Natural killer cell (primary cell): ENCODE data around the gene OR3A3. TPM values are rescaled to one million over a fixed set of nuclear protein-coding genes. Genes with fewer than 3 reads are reported as not detected.
A peak's percentile ranks its signal among the peaks of the same experiment; 100 is the strongest.
"Not testable (repeated sequence)": the region's sequence is repeated elsewhere in the genome, so short reads cannot be mapped to it uniquely, and the experiment has no call there.

Experiments
- ATAC-seq, 3 donors: fragments of 150-1000 bp in 2 of 3; fragments of 200-7000 bp in 1 of 3; cut with Tn5 transposase; 1 replicate in 1 of 3; 2 replicates in 2 of 3; pipeline ENCODE4 v1.10.0; 2021; ENCODE audit warnings: mild to moderate bottlenecking in 2 of 3, moderate library complexity in 2 of 3
- DNase-seq, 2 donors: peaks; one replicate each; pipeline versions ENCODE4 v3.0.0 to v3.0.0-alpha.2; 2013 to 2021; ENCODE audit warnings: mixed read lengths in 1 of 2
- H3K27ac ChIP-seq: one replicate; pipeline ENCODE4 v1.5.1; 2013; ENCODE audit warnings: mild to moderate bottlenecking, low read length
- H3K27me3 ChIP-seq: one replicate; pipeline ENCODE4 v1.6.1; 2013; ENCODE audit warnings: low read length; ENCODE audit not compliant: control insufficient read depth, insufficient read depth
- H3K36me3 ChIP-seq: one replicate; pipeline ENCODE4 v1.6.1; 2013; ENCODE audit warnings: low read length; ENCODE audit not compliant: control insufficient read depth, insufficient read depth
- H3K4me1 ChIP-seq: one replicate; pipeline ENCODE4 v1.6.1; 2013; ENCODE audit warnings: low read length; ENCODE audit not compliant: control insufficient read depth, insufficient read depth
- H3K4me3 ChIP-seq: one replicate; pipeline ENCODE4 v1.5.1; 2013; ENCODE audit warnings: low read length
- H3K9me3 ChIP-seq: one replicate; pipeline ENCODE4 v1.6.1; 2013; ENCODE audit warnings: low read length; ENCODE audit not compliant: control insufficient read depth, insufficient read depth
- H3K27ac Mint-ChIP-seq, 2 donors: one replicate each; pipeline ENCODE4 v1.8.0; 2022; ENCODE audit warnings: mild to moderate bottlenecking in 2 of 2, mixed read lengths in 2 of 2, moderate library complexity in 1 of 2
- H3K27me3 Mint-ChIP-seq, 2 donors: one replicate each; pipeline ENCODE4 v1.8.0; 2022; ENCODE audit warnings: low read depth in 2 of 2, mixed read lengths in 2 of 2
- H3K36me3 Mint-ChIP-seq: one replicate; pipeline ENCODE4 v1.8.0; 2022; ENCODE audit warnings: mixed read lengths
- H3K4me1 Mint-ChIP-seq, 2 donors: one replicate each; pipeline ENCODE4 v1.8.0; 2022; ENCODE audit warnings: mixed read lengths in 2 of 2
- H3K4me3 Mint-ChIP-seq: one replicate; pipeline ENCODE4 v1.8.0; 2022; ENCODE audit warnings: mild to moderate bottlenecking, moderate library complexity, mixed read lengths
- H3K9me3 Mint-ChIP-seq, 2 donors: one replicate each; pipeline ENCODE4 v1.8.0; 2022; ENCODE audit warnings: mixed read lengths in 2 of 2
- WGBS: methylation state at CpG from one replicate; pipeline ENCODE4 v1.1.7; 2013; ENCODE audit warnings: missing lambda C conversion rate; ENCODE audit not compliant: insufficient coverage; 5-methylcytosine and 5-hydroxymethylcytosine counted together
- intact Hi-C: fragments of 100-400 bp; cut with micrococcal nuclease; formaldehyde crosslinking; loops from one replicate; pipeline ENCODE4 v1.14.2; 2022
- total RNA-seq, 4 donors: library from RNA; stranded (reverse); fragments of 120-200 nt in 1 of 4; gene quantifications; one replicate each; pipeline versions ENCODE4 v1.2.3 to v1.2.4, GENCODE V29; 2013 to 2022
- TF ChIP-seq, protein P1 (sequence below): fragments of 200-600 bp; IDR thresholded peaks from one replicate; pipeline ENCODE4 v1.8.0; 2022; ENCODE audit warnings: antibody characterized with exemption

OR3A3 gene
- total RNA-seq, 3 donors from 2014 or later (not counting 1 experiment from before 2014, with no cell fraction given), result not detected

- Histone ChIP-seq H3K9me3 (no peaks in the 10 kb centered on the region), H3K27ac (no peak within 1 kb of the TSS), H3K27me3 (peaks cover 19% of the 10 kb centered on the region), H3K4me1 (no peaks in the 10 kb centered on the region), H3K36me3 (no peaks in the 10 kb centered on the region), H3K4me3 (no peak within 1 kb of the TSS)
- 42% methylated on average over 91 of the region's 92 CpGs for WGBS
- peaks cover 0 to 5% of the 10 kb centered on the region in 2 donors for H3K4me1 Mint-ChIP-seq
- peak within 1 kb of the TSS; percentile 79 for H3K4me3 Mint-ChIP-seq
- H3K9me3 Mint-ChIP-seq, result no peaks in the 10 kb centered on the region
- intact Hi-C loops, result no loop called here
- TF ChIP-seq, protein P1, sequence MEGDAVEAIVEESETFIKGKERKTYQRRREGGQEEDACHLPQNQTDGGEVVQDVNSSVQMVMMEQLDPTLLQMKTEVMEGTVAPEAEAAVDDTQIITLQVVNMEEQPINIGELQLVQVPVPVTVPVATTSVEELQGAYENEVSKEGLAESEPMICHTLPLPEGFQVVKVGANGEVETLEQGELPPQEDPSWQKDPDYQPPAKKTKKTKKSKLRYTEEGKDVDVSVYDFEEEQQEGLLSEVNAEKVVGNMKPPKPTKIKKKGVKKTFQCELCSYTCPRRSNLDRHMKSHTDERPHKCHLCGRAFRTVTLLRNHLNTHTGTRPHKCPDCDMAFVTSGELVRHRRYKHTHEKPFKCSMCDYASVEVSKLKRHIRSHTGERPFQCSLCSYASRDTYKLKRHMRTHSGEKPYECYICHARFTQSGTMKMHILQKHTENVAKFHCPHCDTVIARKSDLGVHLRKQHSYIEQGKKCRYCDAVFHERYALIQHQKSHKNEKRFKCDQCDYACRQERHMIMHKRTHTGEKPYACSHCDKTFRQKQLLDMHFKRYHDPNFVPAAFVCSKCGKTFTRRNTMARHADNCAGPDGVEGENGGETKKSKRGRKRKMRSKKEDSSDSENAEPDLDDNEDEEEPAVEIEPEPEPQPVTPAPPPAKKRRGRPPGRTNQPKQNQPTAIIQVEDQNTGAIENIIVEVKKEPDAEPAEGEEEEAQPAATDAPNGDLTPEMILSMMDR, result no peak
- DNase-seq, result peak in 1 of 2 donors; percentile 70
- H3K27ac Mint-ChIP-seq, result peak within 1 kb of the TSS in 1 of 2 donors; percentile 68
- no peaks in the 10 kb centered on the region for H3K36me3 Mint-ChIP-seq
- H3K27me3 Mint-ChIP-seq, result peaks cover 35 to 46% of the 10 kb centered on the region in 2 donors
- ATAC-seq, result peak in 2 of 3 donors; percentile 89 to 92
These were observed 25.0 kb upstream of the OR3A3 start, which contains the start of gene OR3A2 for GRCh38 chr17:3385869-3386816. TSS of gene OR3A2 (minus strand) at chr17:3386308.

DNA sequence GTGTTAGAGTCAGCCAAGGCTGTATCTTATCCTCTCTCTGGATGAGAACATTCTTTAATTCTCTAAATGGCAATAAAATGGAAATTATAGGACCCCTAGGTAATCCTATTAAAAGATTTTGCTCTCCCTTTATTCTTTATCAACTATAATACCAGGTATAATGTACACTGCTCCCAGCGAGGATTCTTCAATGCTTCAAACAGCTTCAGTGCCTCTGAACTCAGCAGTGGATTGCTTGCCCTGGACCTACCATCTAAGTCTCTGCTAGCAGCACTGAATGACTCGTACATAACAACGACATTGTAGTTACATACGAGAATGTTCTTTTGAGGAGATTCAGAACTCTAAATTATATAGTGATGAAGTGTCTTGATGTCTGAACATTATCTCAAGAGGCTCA, 21.4 kb upstream of the OR3A3 start:
- ATAC-seq, result no peak
- no peak overlapping the region for H3K27ac Mint-ChIP-seq
- DNase-seq, result no peak
- no peak overlapping the region for H3K4me3 Mint-ChIP-seq
- Histone ChIP-seq H3K27ac (no peak overlapping the region), H3K36me3 (no peaks in the 10 kb centered on the region), H3K4me1 (no peaks in the 10 kb centered on the region), H3K9me3 (no peaks in the 10 kb centered on the region), H3K4me3 (no peak overlapping the region), H3K27me3 (peaks cover 18% of the 10 kb centered on the region)
- 76% methylated on average over 4 of the region's 4 CpGs for WGBS
- H3K36me3 Mint-ChIP-seq, result no peaks in the 10 kb centered on the region
- TF ChIP-seq, protein P1, result no peak
- intact Hi-C loops, result no loop called here
- no peaks in the 10 kb centered on the region for H3K9me3 Mint-ChIP-seq
- peaks cover 34 to 64% of the 10 kb centered on the region in 2 donors for H3K27me3 Mint-ChIP-seq
- H3K4me1 Mint-ChIP-seq, result peaks cover 0 to 5% of the 10 kb centered on the region in 2 donors

DNA sequence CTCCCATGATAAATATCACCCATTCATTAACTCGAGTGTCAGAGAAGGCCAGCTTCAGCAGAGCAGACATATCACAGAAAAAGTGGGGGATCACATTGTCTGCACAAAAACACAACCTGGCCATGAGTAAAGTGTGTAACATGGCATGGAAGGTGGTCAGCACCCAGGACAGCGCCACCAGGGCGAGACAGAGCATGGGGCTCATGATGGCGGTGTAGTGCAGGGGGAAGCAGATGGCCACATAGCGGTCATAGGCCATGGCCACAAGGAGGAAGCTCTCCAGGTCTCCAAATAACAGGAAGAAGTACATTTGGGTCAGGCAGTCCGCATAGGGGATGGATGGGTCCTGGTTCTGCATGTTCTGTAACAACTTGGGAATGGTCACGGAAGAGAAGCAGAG, 13.4 kb upstream of the OR3A3 start:
- peaks cover 27 to 29% of the 10 kb centered on the region in 2 donors for H3K27me3 Mint-ChIP-seq
- H3K27me3 ChIP-seq, H3K27ac ChIP-seq, H3K9me3 Mint-ChIP-seq, H3K4me3 ChIP-seq, H3K36me3 ChIP-seq, intact Hi-C loops, H3K4me1 ChIP-seq, H3K4me1 Mint-ChIP-seq, H3K9me3 ChIP-seq, H3K36me3 Mint-ChIP-seq, H3K27ac Mint-ChIP-seq, H3K4me3 Mint-ChIP-seq, DNase-seq: not testable (repeated sequence)
- 50% methylated on average over 6 of the region's 7 CpGs for WGBS
- ATAC-seq, result peak in 1 of 3 donors; percentile 50

DNA sequence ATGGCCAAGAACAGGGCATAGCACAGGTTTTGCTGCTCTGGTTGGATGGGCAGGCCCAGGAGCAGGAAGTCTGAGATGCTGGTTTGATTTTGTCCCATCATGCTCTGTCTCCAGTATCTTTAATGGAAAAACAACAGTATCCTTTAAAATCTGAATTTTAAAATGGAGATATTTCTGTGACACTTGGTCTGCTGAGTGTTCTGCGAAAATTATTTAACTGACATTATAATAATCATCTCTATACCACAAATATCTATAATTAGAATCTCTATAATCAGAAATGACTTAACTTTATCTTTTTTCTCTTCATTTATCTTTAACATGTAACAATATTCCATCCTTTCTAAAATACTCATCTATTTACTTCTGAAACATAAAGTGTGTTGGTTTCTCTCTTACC, 12.9 kb upstream of the OR3A3 start, which contains the start of gene OR1E1:
OR1E1 (minus strand) TSS at position 101 of the 400 bp plus-strand sequence; CDS start at position 101, 0 bp downstream.
- no peak for DNase-seq
- Mint-ChIP-seq H3K27me3 (peaks cover 28% of the 10 kb centered on the region in 2 donors), H3K9me3 (peaks cover 0 to 3% of the 10 kb centered on the region in 2 donors), H3K4me1 (no peaks in the 10 kb centered on the region), H3K27ac (no peak within 1 kb of the TSS), H3K4me3 (no peak within 1 kb of the TSS), H3K36me3 (no peaks in the 10 kb centered on the region)
- WGBS, result no CpG with 5 or more reads among the region's 1 CpG
- H3K36me3 ChIP-seq, result no peaks in the 10 kb centered on the region
- H3K27ac ChIP-seq, result no peak within 1 kb of the TSS
- intact Hi-C loops, result no loop called here
- H3K4me1 ChIP-seq, result no peaks in the 10 kb centered on the region
- ATAC-seq, result no peak
- TF ChIP-seq, protein P1, result no peak
- no peak within 1 kb of the TSS for H3K4me3 ChIP-seq
- no peaks in the 10 kb centered on the region for H3K9me3 ChIP-seq
- H3K27me3 ChIP-seq, result peaks cover 3% of the 10 kb centered on the region
